ENCODE data around the gene MAN1A1.
"Not testable (repeated sequence)": the region's sequence is repeated elsewhere in the genome, so short reads cannot be mapped to it uniquely, and the experiment has no call there.

MAN1A1 gene

DNA sequence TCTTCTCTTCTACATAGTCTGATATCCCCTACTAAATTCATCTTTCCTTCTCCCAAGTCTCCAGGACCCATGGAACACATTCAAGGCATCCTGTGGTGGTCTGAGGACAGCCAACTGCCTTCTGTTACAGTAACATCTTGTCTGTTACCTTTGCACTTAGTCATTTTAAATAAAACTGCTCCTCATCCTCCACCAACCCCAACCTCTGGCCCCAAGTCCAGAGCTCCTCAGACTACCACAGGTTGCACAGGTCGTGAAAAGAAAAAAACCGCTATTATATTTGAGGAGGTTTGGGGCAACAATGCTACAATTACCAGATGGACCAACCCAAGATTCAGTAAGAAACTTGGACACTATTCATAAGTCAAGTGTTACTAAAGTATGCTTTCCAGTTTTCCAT is 49.9 kb downstream of the MAN1A1 start:
- Histone ChIP-seq H3K36me3 (ENCODE audit: insufficient read depth, low read length) (no peaks in the 10 kb centered on the region), H3K4me3 (ENCODE audit: low read length) (no peak overlapping the region), H3K27me3 (ENCODE audit: insufficient read depth, low read length) (no peaks in the 10 kb centered on the region), H3K4me1 (ENCODE audit: insufficient read depth, low read length) (no peaks in the 10 kb centered on the region), H3K9me3 (ENCODE audit: low read length) (no peaks in the 10 kb centered on the region), H2AFZ (ENCODE audit: low read depth, low read length) (no peak overlapping the region)

- no peaks in the 10 kb centered on the region for H3K36me3 ChIP-seq (ENCODE audit: insufficient read depth, low read length)
- H2AFZ ChIP-seq (ENCODE audit: low read depth, low read length), result no peak overlapping the region
- H3K4me1 ChIP-seq (ENCODE audit: insufficient read depth, low read length), result no peaks in the 10 kb centered on the region
- H3K27me3 ChIP-seq (ENCODE audit: insufficient read depth, low read length), result no peaks in the 10 kb centered on the region
- no peak overlapping the region for H3K4me3 ChIP-seq (ENCODE audit: low read length)
- H3K9me3 ChIP-seq (ENCODE audit: low read length), result no peaks in the 10 kb centered on the region
Observed at GRCh38 chr6:119297049-119297448, 52.5 kb downstream of the MAN1A1 start.

DNA sequence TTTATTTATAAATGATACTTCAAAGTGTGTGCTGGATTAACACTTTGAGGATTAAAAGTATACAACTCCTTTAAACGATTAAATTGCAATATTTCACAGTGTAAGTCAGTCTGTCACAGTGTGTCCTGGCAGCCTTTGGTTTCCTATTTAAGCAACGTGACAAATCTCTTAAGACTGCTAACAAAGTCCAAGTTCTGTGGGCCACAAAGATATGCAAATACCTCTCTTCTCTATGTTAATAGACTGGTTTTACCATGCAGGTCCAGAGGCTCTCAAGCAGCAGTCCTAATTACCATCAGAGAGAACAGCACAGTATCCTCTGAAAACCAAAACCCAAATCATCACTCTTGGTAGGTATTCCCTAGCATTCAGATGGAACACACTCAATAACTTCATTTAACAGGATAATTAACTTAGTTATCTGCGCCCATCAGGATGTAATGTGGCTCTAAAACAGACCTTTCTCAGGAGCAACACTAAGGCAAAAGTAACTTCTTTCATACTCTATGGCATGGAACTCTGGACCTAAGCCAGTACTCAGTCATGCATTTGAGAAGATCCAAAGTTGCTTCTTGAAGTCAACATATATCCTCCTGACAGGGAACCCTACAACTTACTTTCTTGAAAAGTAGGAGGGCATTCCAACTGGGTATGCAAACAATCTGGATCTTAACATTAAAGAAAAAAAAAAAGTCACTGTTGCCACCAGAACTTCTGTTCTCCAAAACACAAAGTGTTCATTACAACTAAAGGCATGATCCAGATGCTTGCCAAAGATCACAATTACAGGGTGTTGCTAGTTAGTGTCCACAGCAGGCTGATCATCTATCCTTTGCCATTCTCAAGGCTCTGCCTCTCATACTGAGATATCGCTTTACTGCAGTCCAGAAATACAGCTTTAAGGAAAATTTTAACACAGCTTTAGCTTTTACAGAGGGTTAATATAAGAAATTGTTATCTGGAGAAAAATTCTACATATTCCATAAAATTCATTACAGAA is 53.2 kb downstream of the MAN1A1 start:
- H3K36me3 ChIP-seq (ENCODE audit: insufficient read depth, low read length), result no peaks in the 10 kb centered on the region
- no peaks in the 10 kb centered on the region for H3K4me1 ChIP-seq (ENCODE audit: insufficient read depth, low read length)
- H3K9me3 ChIP-seq (ENCODE audit: low read length), result no peaks in the 10 kb centered on the region
- H3K27me3 ChIP-seq (ENCODE audit: insufficient read depth, low read length), result no peaks in the 10 kb centered on the region
- H3K4me3 ChIP-seq (ENCODE audit: low read length), result no peak overlapping the region
- no peak overlapping the region for H2AFZ ChIP-seq (ENCODE audit: low read depth, low read length)

- H3K9me3 ChIP-seq (ENCODE audit: low read length), result no peaks in the 10 kb centered on the region
- H3K27me3 ChIP-seq (ENCODE audit: insufficient read depth, low read length), result no peaks in the 10 kb centered on the region
- H3K4me3 ChIP-seq (ENCODE audit: low read length), result no peak overlapping the region
Observed at GRCh38 chr6:119294984-119295383, 54.6 kb downstream of the MAN1A1 start.

DNA sequence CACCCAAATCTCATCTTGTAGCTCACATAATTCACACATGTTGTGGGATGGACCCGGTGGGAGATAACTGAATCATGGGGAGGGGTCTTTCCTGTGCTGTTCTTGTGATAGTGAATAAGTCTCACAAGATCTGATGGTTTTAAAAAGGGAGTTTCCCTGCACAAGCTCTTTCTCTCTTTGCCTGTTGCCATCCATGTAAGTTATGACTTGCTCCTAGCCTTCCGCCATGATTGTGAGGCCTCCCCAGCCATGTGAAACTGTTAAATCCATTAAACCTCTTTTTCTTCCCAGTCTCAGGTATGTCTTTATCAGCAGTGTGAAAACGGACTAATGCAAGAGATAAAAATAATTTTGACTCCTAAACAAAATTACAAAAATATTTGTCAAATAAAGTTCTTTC is 58.5 kb downstream of the MAN1A1 start:
- not testable (repeated sequence) for H3K27me3 ChIP-seq (ENCODE audit: insufficient read depth, low read length); H3K4me3 ChIP-seq (ENCODE audit: low read length); H3K36me3 ChIP-seq (ENCODE audit: insufficient read depth, low read length); H3K4me1 ChIP-seq (ENCODE audit: insufficient read depth, low read length); H2AFZ ChIP-seq (ENCODE audit: low read depth, low read length); H3K9me3 ChIP-seq (ENCODE audit: low read length)

More at GRCh38 chr6:119294984-119295383, 54.6 kb downstream of the MAN1A1 start:
- H3K4me1 ChIP-seq (ENCODE audit: insufficient read depth, low read length), result no peaks in the 10 kb centered on the region
- H3K36me3 ChIP-seq (ENCODE audit: insufficient read depth, low read length), result no peaks in the 10 kb centered on the region
- no peak overlapping the region for H2AFZ ChIP-seq (ENCODE audit: low read depth, low read length)

GRCh38 chr6:119290306-119290705 is 59.3 kb downstream of the MAN1A1 start:
- no peaks in the 10 kb centered on the region for H3K9me3 ChIP-seq (ENCODE audit: low read length)
- H3K27me3 ChIP-seq (ENCODE audit: insufficient read depth, low read length), result no peaks in the 10 kb centered on the region
- H3K4me3 ChIP-seq (ENCODE audit: low read length), result no peak overlapping the region
- no peak overlapping the region for H2AFZ ChIP-seq (ENCODE audit: low read depth, low read length)
- no peaks in the 10 kb centered on the region for H3K4me1 ChIP-seq (ENCODE audit: insufficient read depth, low read length)
- H3K36me3 ChIP-seq (ENCODE audit: insufficient read depth, low read length), result no peaks in the 10 kb centered on the region

DNA sequence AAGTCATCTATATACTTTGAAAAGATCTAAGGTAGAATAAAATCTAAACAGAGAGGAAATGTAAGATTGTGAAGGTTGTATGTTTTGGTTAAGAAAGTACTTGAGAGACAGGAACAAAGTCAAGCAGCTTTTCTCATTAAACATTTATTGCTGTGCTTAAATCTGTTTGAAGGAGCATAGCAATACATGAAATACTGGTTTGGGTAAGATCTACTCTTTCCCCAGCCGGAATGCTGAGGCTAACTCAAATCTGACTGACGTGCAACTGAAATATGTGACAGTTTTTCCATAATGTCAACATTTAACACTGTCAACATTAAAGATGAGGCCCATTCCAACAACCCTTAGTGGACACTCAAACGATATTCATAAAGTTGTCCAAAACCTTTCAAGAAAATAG is 59.9 kb downstream of the MAN1A1 start:
- no peaks in the 10 kb centered on the region for H3K36me3 ChIP-seq (ENCODE audit: insufficient read depth, low read length)
- no peaks in the 10 kb centered on the region for H3K27me3 ChIP-seq (ENCODE audit: insufficient read depth, low read length)
- H2AFZ ChIP-seq (ENCODE audit: low read depth, low read length), result no peak overlapping the region
- no peaks in the 10 kb centered on the region for H3K4me1 ChIP-seq (ENCODE audit: insufficient read depth, low read length)
- no peaks in the 10 kb centered on the region for H3K9me3 ChIP-seq (ENCODE audit: low read length)
- H3K4me3 ChIP-seq (ENCODE audit: low read length), result no peak overlapping the region

DNA sequence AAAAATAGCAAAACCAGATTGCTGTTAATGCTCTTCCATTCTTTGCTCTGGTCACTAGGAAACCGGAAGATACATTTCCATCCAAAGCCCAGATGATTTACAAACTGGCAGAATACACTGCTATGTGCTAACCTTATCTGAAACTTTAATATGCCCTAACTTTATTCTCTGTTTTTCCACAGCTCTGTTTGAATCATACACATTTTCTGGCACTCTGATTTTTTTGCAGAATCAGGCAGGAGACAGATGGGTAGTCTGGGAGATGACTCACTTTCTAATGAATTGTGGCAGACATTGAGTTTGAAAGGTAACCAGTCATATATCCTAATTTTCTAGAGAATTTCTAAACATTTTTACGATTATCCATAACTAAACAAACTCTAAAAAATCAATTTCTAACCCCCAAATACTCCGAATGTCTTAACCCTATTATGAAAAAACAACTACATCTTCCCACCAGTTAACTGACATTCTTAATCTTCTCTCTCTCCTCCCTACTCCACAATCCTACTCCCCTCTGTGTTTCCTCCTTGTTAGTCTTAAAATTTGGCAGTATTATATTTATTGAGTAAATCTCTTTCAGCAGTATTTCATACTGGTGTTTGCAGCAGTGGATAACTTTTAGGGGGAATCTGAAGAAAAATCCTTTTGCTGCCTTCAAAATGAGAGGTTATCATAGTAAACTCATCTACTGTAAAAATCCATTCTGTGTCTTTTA is 63.5 kb downstream of the MAN1A1 start:
- Histone ChIP-seq H3K27me3 (ENCODE audit: insufficient read depth, low read length) (no peaks in the 10 kb centered on the region), H2AFZ (ENCODE audit: low read depth, low read length) (no peak overlapping the region)

DNA sequence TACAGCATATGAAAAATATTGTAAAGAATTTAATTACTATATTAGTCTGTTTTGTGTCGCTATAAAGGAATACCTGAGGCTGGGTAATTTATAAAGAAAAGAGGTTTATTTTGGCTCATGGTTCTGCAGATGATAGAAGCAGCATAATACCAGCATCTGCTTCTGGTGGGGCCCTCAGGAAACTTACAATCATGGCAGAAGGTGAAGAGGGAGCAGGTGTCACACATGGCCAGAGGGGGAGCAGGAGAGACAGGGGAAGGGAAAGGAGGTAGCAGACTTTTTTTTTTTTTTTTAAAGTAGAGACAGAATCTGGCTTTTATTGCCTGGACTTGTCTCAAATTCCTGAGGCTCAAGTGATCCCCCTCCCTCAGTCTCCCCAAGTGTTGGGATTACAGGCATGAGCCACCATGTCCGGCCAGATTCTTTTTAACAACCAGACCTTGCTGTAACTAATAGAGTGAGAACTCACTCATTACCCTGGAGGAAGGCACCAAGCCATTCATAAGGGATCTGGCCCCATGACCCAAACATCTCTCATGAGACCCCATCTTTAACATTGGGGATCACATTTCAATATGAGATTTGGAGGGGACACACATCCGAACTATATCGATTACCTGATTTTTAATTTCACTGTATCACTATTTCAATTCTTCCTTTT is 64.6 kb downstream of the MAN1A1 start:
- H3K36me3 ChIP-seq (ENCODE audit: insufficient read depth, low read length), result no peaks in the 10 kb centered on the region
- H3K27me3 ChIP-seq (ENCODE audit: insufficient read depth, low read length), result no peaks in the 10 kb centered on the region
- no peak overlapping the region for H3K4me3 ChIP-seq (ENCODE audit: low read length)
- H3K4me1 ChIP-seq (ENCODE audit: insufficient read depth, low read length), result no peaks in the 10 kb centered on the region
- no peak overlapping the region for H2AFZ ChIP-seq (ENCODE audit: low read depth, low read length)
- no peaks in the 10 kb centered on the region for H3K9me3 ChIP-seq (ENCODE audit: low read length)

More for the DNA sequence above, 63.5 kb downstream of the MAN1A1 start:
- H3K4me3 ChIP-seq (ENCODE audit: low read length), result no peak overlapping the region
- H3K36me3 ChIP-seq (ENCODE audit: insufficient read depth, low read length), result no peaks in the 10 kb centered on the region
- no peaks in the 10 kb centered on the region for H3K9me3 ChIP-seq (ENCODE audit: low read length)
- no peaks in the 10 kb centered on the region for H3K4me1 ChIP-seq (ENCODE audit: insufficient read depth, low read length)

DNA sequence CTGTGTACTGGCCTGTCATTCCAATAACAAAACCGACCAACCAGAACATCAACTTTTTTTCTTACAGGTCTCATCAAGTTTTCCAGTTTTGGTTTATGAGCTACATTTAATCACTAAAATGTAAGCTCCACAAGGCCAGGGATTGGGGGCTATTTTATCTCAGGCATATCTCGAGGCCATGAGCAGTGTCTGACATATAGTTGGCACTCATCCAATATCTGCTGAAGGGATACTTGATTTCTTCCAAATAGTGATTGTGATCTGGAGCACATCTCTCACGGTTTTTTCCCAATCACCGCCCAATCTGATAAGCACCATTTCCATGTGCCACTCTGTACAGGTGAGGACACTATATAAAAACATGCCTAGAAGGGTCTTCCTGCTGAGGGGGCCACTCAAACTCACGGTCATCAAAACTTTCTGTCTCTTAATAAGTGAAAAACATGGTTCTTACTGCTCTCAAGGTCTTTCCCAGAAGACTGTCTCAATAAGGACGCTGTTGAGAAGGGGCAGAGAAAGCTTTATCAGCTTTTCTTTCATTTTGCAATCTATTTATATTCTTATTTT is 65.5 kb downstream of the MAN1A1 start:
- no peaks in the 10 kb centered on the region for H3K36me3 ChIP-seq (ENCODE audit: insufficient read depth, low read length)
- no peak overlapping the region for H2AFZ ChIP-seq (ENCODE audit: low read depth, low read length)
- no peaks in the 10 kb centered on the region for H3K27me3 ChIP-seq (ENCODE audit: insufficient read depth, low read length)

DNA sequence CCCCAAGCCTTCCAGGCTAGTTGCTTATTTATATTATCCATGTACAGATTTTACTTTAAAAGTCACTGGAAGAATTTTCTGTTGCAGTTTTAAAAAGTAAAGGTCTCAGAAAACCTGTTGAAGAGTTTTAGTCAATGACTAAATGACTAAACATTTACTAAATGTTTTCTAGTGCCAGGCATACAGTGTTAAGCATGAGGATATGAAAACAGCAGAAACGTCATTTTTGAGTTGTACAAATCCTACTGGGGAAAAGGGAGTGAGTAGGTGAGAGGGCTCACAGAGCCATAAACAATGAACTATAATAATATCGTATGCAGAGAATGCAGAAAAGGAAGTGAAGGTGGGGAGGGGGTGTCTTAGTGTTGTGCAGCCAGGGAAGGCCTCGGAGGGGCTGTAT is 66.3 kb downstream of the MAN1A1 start:
- H3K4me1 ChIP-seq (ENCODE audit: insufficient read depth, low read length), result peaks cover 3% of the 10 kb centered on the region
- H3K9me3 ChIP-seq (ENCODE audit: low read length), result no peaks in the 10 kb centered on the region
- no peaks in the 10 kb centered on the region for H3K27me3 ChIP-seq (ENCODE audit: insufficient read depth, low read length)
- H3K36me3 ChIP-seq (ENCODE audit: insufficient read depth, low read length), result no peaks in the 10 kb centered on the region
- H3K4me3 ChIP-seq (ENCODE audit: low read length), result no peak overlapping the region
- H2AFZ ChIP-seq (ENCODE audit: low read depth, low read length), result no peak overlapping the region

More for the DNA sequence above, 65.5 kb downstream of the MAN1A1 start:
- no peaks in the 10 kb centered on the region for H3K4me1 ChIP-seq (ENCODE audit: insufficient read depth, low read length)
- no peaks in the 10 kb centered on the region for H3K9me3 ChIP-seq (ENCODE audit: low read length)
- no peak overlapping the region for H3K4me3 ChIP-seq (ENCODE audit: low read length)

DNA sequence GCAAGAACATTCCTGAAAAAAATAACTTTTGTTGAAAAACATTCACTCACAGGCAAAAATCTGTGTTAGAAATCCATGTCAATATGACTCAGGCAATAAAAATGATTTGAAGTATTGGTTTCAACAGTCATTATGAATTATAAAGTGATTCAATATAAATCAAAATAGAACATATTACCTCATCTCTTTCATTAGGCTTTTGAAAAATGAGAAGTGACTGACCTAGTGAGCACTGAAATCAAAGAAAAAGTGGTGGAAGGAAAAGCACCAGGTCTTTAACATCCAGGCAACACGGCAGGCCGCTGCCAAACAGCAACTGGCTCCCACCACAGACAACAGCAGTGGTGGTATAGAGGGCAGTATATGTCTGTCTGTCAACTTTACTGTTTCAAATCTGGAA is 68.9 kb downstream of the MAN1A1 start:
- no peaks in the 10 kb centered on the region for H3K9me3 ChIP-seq (ENCODE audit: low read length)
- no peak overlapping the region for H2AFZ ChIP-seq (ENCODE audit: low read depth, low read length)
- H3K27me3 ChIP-seq (ENCODE audit: insufficient read depth, low read length), result no peaks in the 10 kb centered on the region
- no peak overlapping the region for H3K4me3 ChIP-seq (ENCODE audit: low read length)
- peaks cover 3% of the 10 kb centered on the region for H3K4me1 ChIP-seq (ENCODE audit: insufficient read depth, low read length)
- no peaks in the 10 kb centered on the region for H3K36me3 ChIP-seq (ENCODE audit: insufficient read depth, low read length)

DNA sequence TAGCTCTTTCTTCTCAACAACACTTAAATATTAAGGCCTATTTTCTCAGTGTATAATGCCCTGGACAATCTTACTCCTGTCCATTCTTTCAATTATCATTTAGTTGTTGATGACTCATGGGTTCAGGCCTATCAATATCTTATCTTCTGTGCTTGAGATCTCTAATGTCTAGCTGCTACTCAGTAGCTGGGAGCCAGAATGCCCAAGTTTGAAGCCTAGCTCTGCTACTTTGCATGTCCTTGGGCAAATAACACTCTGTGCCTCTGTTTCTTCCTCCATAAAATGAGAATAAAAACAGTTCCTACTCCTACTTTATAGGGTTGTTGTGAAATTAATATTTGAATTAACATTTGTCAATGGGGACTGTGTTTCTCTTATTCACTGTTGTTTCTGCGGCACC is 69.5 kb downstream of the MAN1A1 start:
- Histone ChIP-seq H3K4me1 (ENCODE audit: insufficient read depth, low read length) (peaks cover 3% of the 10 kb centered on the region), H3K27me3 (ENCODE audit: insufficient read depth, low read length) (no peaks in the 10 kb centered on the region), H2AFZ (ENCODE audit: low read depth, low read length) (no peak overlapping the region), H3K9me3 (ENCODE audit: low read length) (no peaks in the 10 kb centered on the region), H3K4me3 (ENCODE audit: low read length) (no peak overlapping the region), H3K36me3 (ENCODE audit: insufficient read depth, low read length) (no peaks in the 10 kb centered on the region)

All from neuron (in vitro differentiated cells).